NCI-H1436 (cell line): ENCODE measurements around the gene TARM1.

Experiments
- DNase-seq: peaks from one replicate; lab custom pipeline; 2025; lab: John Stamatoyannopoulos, UW

TARM1 gene

GRCh38 chr19:54081032-54081431 lies at the start of gene TARM1:
TARM1 (minus strand) TSS chr19:54081365; CDS start chr19:54081340, 25 bp downstream.
- DNase-seq: no peak

DNA sequence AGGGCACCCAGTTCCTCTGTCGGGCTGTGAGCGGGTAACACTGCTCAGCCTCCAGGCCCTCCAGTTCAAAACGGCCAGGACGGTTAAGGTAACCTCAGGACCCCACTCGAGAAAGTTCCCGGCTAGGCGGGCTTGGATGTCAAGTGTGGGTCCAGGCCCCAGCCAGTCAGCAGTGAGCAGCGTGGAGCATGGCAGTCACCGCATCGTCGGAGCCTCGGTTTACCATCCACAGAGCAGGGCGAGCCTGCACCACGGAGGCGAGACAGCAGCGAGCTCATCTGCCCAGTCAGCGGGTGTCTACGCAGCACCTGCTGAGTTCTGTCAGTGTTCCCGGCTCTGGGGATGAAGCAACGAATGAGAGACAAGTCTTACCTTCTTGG lies 48.4 kb upstream of the TARM1 start:
- no peak for DNase-seq

- no peak for DNase-seq
These were observed 47.8 kb upstream of the TARM1 start for GRCh38 chr19:54128796-54129616.

- no peak for DNase-seq
These were observed 47.2 kb upstream of the TARM1 start for GRCh38 chr19:54128441-54128725.

DNA sequence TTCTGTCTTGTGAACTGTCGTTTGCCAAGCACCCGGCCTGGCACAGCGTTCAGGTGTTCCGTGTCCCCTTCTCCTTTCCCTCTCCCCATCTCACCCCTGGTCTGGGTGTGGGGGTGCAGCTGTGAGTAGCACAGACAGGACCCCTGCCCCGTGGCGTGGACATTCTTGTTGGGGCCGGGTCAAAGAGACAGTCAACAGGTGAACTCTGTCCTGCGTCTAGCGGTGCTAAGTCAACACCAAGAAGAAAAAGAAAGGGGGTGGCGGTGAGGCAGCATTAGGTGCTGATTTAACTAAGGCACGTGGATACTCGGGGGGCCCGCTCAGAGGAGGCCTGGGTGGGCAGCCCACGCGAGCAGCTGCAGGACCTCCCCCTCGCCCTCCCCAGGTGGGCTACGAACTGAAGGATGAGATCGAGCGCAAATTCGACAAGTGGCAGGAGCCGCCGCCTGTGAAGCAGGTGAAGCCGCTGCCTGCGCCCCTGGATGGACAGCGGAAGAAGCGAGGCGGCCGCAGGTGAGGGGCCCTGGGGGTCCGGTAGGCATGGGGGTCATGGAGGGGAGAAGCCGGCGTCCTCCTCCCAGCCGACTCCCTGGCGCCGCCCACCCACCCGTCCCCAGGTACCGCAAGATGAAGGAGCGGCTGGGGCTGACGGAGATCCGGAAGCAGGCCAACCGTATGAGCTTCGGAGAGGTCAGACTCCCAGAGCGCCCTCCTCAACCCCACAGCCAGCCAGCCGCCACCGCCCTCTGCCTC lies 46.7 kb upstream of the TARM1 start:
- no peak for DNase-seq

DNA sequence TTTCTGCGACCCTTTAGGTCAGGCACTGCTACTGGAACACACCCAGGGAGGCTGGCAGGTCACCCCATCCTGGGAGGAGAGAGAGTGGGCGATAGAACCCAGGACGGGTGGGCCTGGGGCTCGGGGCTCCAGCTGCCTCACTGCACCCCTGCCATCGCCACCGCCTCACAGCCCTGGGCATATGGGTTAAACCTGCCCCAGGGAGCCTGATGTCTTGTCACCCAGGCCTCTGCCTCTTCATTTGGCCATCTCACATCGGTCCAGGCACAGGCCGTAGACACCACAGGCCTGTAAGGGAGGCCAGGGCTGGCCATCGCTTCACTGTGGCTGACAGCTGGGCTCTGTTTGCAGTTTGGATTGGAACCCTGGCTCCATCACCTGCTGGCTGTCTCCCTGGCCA lies 44.5 kb upstream of the TARM1 start:
- no peak for DNase-seq

- DNase-seq: no peak
These were observed 43.2 kb upstream of the TARM1 start for GRCh38 chr19:54124393-54124792.

DNA sequence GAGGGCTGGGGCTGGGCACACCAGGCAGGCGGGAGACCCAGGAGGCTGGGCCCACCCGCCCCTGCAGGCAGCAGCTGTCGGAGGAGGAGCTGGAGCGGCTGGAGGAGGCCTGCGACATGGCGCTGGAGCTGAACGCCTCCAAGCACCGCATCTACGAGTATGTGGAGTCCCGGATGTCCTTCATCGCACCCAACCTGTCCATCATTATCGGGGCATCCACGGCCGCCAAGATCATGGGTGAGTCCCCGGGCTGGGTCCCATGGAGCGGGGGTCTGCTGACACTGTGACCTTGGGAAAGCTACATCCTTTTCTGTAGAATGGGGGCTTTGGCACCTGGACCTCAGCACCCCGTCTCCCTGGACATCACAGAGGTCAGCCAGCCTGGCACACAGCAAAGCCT lies 42.5 kb upstream of the TARM1 start:
- DNase-seq: no peak

GRCh38 chr19:54121259-54121658 lies 40.1 kb upstream of the TARM1 start:
- DNase-seq: no peak

GRCh38 chr19:54115109-54116063 lies 34.2 kb upstream of the TARM1 start, which contains the start of the genes PRPF31 and TFPT:
PRPF31 (plus strand) TSS chr19:54115754; CDS start chr19:54118279, 2,525 bp downstream.
TFPT (minus strand) TSS chr19:54115657; CDS start chr19:54115269, 388 bp downstream.
- peak; percentile 99 for DNase-seq

GRCh38 chr19:54114340-54115108 lies 33.4 kb upstream of the TARM1 start:
- DNase-seq: no peak

- no peak for DNase-seq
These were observed 28.5 kb upstream of the TARM1 start for GRCh38 chr19:54109651-54110050.

GRCh38 chr19:54108496-54108895 lies 27.3 kb upstream of the TARM1 start:
- no peak for DNase-seq

- no peak for DNase-seq
These were observed 26.8 kb upstream of the TARM1 start for GRCh38 chr19:54107876-54108490.

GRCh38 chr19:54106716-54107115 lies 25.6 kb upstream of the TARM1 start:
- no peak for DNase-seq

DNA sequence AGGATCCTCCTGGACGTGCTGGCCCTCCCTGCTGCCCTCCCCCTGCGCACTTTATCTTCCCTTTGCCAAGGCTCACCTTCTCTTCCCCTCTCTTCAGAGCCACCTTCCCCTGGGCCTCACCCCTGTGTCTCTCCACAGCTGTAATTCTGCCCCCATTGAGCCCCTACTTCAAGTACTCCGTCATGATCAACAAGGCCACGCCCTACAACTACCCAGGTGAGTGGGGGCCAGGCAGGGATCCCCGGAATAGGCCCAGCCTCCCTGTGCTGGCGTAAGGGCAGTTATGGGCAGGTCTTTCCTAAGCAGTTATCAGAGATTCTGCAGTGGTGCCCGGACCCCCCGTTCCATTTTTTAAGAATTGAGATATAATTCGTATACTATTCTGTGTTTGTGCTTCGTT lies 24.6 kb upstream of the TARM1 start:
- no peak for DNase-seq

DNA sequence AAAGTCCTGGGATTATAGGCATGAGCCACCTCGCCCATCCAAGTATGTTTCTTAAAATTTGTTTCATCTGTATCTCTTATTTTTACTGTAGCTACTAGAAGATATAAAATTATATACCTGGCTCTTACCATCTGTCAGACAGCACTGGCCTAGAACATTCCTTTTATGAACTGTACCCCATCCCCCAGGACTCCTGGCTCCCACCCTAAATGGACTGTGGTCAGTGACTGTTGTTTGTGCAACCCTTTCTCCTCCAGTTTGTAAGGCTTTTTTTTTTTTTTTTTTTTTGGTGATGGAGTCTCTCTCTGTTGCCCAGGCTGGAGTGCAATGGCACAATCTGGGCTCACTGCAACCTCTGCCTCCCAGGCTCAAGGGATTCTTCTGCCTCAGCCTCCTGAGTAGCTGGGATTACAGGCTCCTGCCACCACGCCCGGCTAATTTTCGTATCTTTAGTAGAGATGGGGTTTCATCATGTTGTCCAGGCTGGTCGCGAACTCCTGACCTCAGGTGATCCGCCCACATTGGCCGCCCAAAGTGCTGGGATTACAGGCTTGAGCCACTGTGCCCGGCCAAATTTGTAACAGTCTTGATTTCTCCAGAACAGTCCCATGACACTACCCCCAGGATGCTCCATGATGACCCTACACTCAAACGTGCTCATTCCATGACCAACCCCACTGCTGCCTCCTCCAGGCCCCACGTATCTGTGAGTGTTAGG lies 24.0 kb upstream of the TARM1 start:
- DNase-seq: no peak

DNA sequence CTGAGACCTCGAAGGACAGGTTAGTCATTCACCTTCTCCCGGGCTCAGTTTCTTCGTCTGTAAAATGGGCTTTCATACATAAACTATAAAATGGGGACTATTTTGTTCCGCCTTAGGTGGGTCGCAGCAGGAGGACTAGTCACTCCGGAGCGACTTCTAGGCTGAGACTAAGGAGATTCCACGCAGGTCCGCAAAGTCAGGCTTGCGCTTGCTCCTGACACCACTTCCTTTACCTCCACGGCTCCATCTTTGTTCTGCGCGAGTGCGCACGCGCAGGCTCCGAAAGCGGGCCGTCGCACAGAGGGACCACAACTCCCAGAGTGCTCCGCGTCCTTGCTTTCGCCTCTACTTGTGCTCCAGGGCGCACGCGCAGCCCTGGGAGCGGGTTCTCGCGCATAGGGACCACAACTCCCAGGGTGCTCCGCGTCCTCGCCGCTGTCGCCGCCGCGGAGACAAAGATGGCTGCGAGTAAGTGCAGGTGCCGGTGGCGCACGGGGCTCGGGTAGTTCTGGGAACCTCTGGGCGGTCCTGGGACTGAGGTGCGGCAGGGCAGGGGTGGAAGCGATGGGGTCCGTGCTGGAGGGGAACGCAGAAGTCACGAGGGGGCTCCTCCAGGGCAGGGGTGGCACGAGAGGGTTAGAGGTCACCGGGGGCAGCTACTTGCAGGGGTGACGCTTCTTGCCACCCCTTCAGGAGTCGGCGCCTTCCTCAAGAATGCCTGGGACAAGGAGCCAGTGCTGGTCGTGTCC lies 21.4 kb upstream of the TARM1 start, which contains the start of gene NDUFA3:
Gene NDUFA3, plus strand, starts transcription at position 435 of the 749 bp plus-strand sequence. Its CDS starts 24 bp downstream, at position 459.
- peak; percentile 98 for DNase-seq

DNA sequence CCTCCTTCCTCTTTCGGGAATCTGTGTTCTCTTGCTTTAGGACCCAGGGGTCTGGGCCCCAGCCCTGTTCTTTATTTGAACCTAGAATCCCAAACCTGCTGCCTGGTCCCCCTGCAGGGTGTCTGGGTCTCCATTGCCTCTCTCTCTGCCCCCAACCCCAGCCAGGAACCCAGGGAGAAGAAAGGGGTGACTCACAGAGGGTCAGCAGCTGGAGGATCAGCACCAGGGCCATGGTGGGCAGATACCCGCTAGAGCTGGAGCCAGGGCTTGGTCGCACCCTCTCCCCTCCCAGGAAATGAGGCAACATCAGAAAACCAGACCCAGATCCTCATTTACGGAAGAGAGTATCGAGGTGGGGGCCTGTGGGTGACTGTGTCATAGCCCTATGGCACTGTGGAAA lies 19.4 kb upstream of the TARM1 start, which contains the start of gene OSCAR:
Gene OSCAR, minus strand, starts transcription at position 243 of the 400 bp plus-strand sequence. Its CDS starts 11 bp downstream, at position 232.
- no peak for DNase-seq
